ENCODE measurements around the gene ARHGAP12.
A peak's percentile ranks its signal among the peaks of the same experiment; 100 is the strongest.

Gene ARHGAP12

DNA sequence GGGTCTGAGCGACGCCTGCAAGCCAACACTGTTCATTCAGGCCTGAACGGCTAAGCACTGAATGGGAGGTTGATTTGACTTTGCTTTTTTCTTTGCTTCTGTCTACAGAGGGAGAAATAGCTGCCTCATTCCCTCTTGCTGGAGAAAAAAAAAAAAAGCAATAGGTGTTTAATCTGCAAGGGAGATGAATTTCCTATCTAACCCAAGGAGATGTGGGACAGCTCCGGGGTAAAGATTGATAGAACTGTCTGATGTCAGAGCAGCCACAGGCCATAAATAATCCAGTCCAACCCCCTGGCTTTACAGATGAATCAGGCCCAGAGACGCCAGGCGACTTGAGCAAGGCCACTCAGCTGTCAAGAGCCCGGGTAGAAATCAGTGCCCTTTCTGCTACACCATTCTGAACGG is 168.0 kb downstream of the ARHGAP12 start:
- no peak for DNase-seq

DNA sequence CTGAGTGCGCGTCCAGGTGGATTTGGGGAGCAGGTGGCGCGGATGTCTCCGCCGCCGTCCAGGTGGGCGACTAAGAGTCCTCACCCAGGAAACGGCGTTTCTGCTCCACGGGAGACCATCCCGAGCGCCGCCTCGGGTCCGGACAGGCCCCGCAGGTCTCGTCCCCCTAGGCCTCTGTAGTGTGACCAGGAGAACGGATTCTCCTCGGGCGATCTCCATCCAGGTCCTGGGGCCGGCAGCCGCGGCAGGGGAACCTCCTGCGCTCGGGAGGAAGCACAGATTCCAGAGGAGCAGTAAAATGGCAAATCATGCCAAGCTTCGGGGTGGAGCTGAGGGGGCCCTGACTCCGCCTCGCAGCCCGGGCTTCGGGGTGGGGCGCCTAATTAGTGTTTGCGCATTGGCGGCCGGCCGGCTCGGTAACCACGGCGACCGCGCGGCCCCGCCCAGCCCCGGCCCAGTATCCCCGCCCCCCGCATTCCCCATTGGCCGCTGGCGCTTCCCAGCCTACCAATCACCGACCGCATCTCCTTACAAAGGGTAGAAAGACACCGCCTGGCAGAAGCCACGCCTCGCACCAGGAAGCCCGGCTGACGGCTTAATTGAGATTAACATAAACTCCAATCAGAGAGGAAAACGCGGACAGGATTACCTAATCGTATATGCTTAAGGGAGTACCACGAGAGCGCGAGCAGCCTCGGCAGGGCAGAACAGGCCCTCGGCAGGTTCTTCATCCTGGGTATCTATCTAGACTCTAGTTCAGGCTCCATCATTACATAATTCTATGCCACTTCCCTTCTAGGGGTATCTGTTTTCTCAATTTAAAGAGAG is 168.6 kb downstream of the ARHGAP12 start:
- DNase-seq, result peak; percentile 98

DNA sequence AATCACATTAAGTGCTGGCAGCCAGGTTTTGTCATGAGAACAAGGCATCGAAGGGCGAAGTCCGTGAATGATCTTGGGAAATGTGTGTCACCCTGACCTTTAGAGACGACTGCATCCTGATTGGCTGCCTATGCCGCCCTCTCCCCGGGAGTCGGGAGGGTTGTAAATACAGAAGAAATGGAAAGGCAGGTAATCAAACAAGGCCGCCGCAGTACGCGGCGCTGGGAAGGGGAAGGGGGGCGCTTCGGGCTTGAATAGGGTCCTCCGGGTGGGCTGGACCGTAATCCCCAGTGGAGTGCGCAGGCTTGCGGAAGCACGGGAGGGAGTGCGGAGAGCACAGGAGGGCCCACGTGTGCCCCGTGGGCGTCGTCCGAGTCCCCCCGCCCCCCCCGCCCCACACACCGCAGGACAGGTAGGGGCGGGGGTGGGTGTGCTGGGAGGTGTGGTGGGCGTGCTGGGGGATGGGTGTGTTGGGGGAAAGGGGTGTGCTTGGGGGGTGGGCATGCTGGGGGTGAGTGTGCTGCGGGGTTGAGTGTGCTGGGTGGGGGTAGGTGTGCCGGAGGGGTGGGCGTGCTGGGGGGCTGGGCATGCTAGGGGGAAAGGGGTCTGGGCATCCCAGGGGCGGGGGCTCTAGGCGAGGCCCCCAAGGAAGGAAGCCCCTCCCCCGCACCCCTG is 169.4 kb downstream of the ARHGAP12 start:
- DNase-seq, result peak; percentile 44

DNA sequence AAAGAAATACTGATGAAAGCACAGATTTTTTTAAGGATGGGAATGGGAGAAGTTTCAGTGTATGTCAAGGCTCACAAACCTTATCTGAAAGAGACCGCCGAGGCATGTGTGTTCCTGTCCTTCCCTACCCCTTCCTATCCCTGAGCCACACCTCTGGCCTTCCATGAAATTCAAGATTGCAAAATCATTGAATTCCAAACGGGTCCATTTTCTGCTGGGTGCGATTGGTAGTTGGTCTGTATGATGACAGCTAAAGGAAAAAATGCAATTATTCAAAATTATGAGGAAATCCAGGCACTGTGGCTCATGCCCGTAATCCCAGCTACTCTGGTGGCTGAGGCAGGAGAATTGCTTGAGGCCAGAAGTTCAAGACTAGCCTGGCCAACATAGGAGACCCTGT is 170.1 kb downstream of the ARHGAP12 start:
- no peak for DNase-seq

DNA sequence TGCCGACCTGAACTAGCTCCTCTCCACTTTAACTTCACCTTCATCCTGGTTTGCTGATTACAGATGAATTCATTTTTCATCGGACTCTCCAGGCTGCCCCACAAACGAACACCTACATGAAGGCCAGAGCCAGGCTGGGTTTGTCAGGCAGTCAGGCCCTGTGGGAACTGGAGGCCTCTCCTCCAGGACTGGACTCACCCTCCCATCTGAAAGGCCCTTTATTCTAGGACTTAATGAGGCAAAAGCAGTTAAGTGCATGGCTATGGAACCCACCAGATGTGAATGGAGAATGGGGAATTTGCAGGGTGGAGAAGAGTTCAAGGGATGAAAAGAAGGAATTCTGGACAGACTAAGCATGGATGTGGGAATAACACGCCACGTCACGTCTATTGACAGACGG is 170.8 kb downstream of the ARHGAP12 start:
- no peak for DNase-seq

DNA sequence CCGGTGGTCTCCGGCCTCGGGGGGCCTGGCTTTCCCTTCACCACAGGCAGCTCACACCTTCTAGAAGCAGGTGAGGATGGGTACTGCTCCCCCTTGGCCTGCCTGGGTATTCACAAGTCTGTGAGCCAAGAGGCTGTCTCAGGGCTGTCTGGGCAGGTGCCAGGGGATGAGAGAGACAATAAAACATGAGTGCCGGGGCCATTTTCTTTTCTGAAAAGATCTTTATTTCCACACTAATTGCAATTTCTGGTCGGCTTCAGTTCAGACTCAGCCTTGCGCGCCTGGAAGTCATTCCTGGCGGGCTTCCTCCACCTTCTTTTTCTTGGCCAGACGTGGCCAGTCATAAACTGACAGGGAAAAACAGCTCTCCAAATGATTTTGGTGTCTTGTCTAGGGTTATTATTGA is 171.2 kb downstream of the ARHGAP12 start:
- no peak for DNase-seq

DNA sequence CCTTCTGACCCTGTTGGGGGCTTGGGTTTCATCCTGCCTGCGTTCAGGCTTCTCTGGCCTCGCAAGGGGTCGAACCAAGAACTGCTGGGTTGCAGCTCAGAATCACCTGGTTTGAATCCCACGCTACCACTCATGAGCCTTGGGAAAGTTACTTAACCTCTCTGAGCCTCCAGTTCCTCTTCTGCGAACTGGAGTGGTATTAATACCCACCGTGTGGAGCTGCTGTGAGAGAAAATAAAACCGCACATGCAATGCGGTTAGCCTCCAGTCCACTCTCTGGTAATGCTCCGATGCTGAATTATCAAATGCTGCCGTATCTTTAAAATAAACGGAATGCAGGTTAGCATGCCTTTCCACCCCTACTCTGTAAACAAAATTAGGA is 171.9 kb downstream of the ARHGAP12 start:
- no peak for DNase-seq

DNA sequence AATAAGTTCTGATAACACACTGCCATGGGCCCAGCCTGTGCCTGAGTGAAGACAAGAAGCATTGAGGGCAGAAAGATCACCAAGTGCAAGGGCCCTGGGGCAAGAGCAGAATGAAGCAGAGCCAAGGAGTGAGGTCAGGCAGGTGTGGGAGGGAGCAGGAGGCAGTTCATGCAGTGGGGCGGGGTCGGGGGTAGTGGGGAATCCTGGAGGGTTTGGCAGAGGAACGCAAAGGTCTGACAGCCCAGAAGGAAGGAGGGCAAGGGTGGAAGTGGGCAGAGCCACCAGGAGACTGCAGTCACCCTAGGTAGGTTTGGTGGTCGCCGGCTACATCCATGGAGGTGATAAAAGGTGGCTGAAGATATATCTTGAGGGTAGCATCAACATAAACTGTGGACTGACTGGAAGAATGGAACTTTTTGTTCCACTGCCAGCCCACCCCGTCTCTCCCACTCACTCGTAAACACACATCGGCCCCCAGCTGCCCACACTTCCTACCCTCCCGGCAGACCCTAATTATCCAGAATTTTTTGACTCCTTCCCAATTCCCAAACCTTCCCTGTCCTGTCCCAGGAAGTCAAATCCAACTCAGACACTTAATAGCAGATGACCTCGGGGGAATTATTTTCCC is 172.4 kb downstream of the ARHGAP12 start:
- DNase-seq, result no peak

All from CD4-positive, alpha-beta T cell treated with Interleukin-21 for 1 hour (primary cell).